OCI-LY1 (cell line): ENCODE results near the gene PTCD1.

Experiments
- H2AFZ ChIP-seq: fragments of 200-600 bp; sonication (generic), shearing (Covaris generic); 2 replicates; pipeline ENCODE4 v1.6.0; 2014; ENCODE audit warnings: antibody characterized with exemption, mild to moderate bottlenecking, low read length
- H3F3A ChIP-seq: fragments of 200-600 bp; sonication (generic), shearing (Covaris generic); 2 replicates; pipeline ENCODE4 v1.6.0; 2014; ENCODE audit warnings: mild to moderate bottlenecking, antibody characterized with exemption, low read length, moderate library complexity; ENCODE audit not compliant: insufficient read depth
- H3K27ac ChIP-seq: fragments of 200-600 bp; sonication (generic); 2 replicates; pipeline ENCODE4 v1.5.1; 2014; ENCODE audit warnings: low read length, mixed run types, mild to moderate bottlenecking, low read depth; ENCODE audit not compliant: poor library complexity, severe bottlenecking
- H3K27me3 ChIP-seq: fragments of 200-600 bp; sonication (generic); 2 replicates; pipeline ENCODE4 v1.6.0; 2014; ENCODE audit warnings: antibody characterized with exemption, mild to moderate bottlenecking, low read length, moderate library complexity; ENCODE audit not compliant: insufficient read depth
- H3K36me3 ChIP-seq: fragments of 200-600 bp; sonication (generic); 2 replicates; pipeline ENCODE4 v1.6.1; 2014; ENCODE audit warnings: mild to moderate bottlenecking, antibody characterized with exemption, low read length, moderate library complexity, mixed read lengths; ENCODE audit not compliant: insufficient read depth
- H3K4me1 ChIP-seq: fragments of 200-600 bp; sonication (generic); 2 replicates; pipeline ENCODE4 v1.5.1; 2014; ENCODE audit warnings: mild to moderate bottlenecking, low read length, moderate library complexity; ENCODE audit not compliant: insufficient read depth, severe bottlenecking
- H3K4me2 ChIP-seq: fragments of 200-600 bp; sonication (generic), shearing (Covaris generic); 2 replicates; pipeline ENCODE4 v1.6.1; 2014; ENCODE audit warnings: low read length
- H3K4me3 ChIP-seq: fragments of 200-600 bp; sonication (generic); 2 replicates; pipeline ENCODE4 v1.5.1; 2014; ENCODE audit warnings: low read length, low read depth, mild to moderate bottlenecking, mixed read lengths; ENCODE audit not compliant: poor library complexity, severe bottlenecking
- H3K79me2 ChIP-seq: fragments of 200-600 bp; shearing (Covaris generic); 2 replicates; pipeline ENCODE4 v1.6.1; 2016; ENCODE audit warnings: mixed run types, low read length, mixed read lengths; ENCODE audit not compliant: insufficient read depth
- H3K9ac ChIP-seq: fragments of 200-600 bp; sonication (generic), shearing (Covaris generic); 2 replicates; pipeline ENCODE4 v1.6.1; 2014; ENCODE audit warnings: mild to moderate bottlenecking, low read length, mixed read lengths
- H3K9me2 ChIP-seq: fragments of 200-600 bp; sonication (generic), shearing (Covaris generic); 2 replicates; pipeline ENCODE4 v1.6.1; 2014; ENCODE audit warnings: low read depth, mild to moderate bottlenecking, low read length, mixed read lengths
- H3K9me3 ChIP-seq: fragments of 200-600 bp; shearing (Covaris generic); 2 replicates; pipeline ENCODE4 v1.6.1; 2014; ENCODE audit warnings: low read length, mixed read lengths
- H4K20me1 ChIP-seq: fragments of 200-600 bp; sonication (generic), shearing (Covaris generic); 2 replicates; pipeline ENCODE4 v1.6.0; 2016; ENCODE audit warnings: mild to moderate bottlenecking, low read length; ENCODE audit not compliant: insufficient read depth
- CTCF ChIP-seq: fragments of 200-600 bp; sonication (generic), shearing (Covaris generic); IDR thresholded peaks from 2 replicates; pipeline ENCODE4 v1.5.1; 2017; ENCODE audit warnings: mild to moderate bottlenecking, antibody characterized with exemption, low read length, moderate library complexity, mixed read lengths
- EZH2 ChIP-seq: fragments of 200-600 bp; sonication (generic), shearing (Covaris generic); IDR thresholded peaks from 2 replicates; pipeline ENCODE4 v1.8.0; 2017; ENCODE audit warnings: borderline replicate concordance, mixed run types, mild to moderate bottlenecking, antibody characterized with exemption, low read length, moderate library complexity, mixed read lengths

The PTCD1 gene

DNA sequence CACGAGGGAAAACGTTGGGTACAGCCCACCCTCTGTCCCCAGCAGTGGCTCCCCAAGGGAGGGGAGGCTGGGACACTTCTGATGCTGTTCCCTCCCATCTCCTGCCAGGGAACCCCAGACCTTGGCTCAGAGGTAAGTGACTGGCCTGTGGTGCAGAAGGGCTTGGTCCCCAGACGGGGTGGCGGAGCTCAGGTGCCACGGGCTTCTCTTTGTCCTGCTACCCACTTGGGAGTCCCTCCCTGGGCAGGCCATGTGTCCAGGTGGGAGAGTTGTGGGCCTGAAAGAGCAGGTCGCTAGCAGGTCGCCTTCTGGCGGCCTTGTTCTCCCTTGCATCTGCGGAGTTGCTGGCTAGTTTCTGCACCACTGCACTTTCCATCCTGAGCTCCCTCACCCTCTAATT lies 17.3 kb upstream of the PTCD1 start:
- Histone ChIP-seq H4K20me1 (no peaks in the 10 kb centered on the region), H3K79me2 (peaks cover 16% of the 10 kb centered on the region), H3K27ac (no peak overlapping the region), H3K9me2 (no peaks in the 10 kb centered on the region), H2AFZ (no peak overlapping the region), H3K4me1 (peaks cover 3% of the 10 kb centered on the region), H3K9me3 (no peaks in the 10 kb centered on the region), H3K9ac (no peak overlapping the region), H3F3A (no peaks in the 10 kb centered on the region; the same call in 1 of the 2 replicates), H3K27me3 (no peaks in the 10 kb centered on the region), H3K4me2 (no peak overlapping the region), H3K4me3 (no peak overlapping the region), H3K36me3 (peaks cover 98% of the 10 kb centered on the region)
- TF ChIP-seq CTCF (no peak), EZH2 (no peak)

DNA sequence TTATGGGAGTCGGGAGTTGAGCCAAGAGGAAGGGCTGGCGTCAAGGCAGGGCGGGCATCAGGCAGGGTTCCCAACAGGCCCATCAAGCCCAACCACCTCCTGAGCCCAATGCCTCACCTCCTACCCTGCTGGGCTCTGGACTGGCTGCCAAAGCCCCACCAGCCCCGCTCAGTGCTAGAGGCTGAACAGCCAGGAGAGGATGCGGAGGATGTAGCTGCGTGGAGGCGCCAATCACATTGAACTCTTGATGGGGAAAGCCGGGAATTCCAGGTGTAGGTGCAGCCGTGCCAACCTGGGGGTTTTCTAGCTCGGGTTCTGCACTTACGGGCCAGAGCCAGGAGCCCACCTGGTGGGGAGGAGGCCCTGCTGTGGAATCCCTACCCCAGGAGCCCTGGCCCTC lies 14.5 kb upstream of the PTCD1 start:
- H4K20me1 ChIP-seq: no peaks in the 10 kb centered on the region
- no peaks in the 10 kb centered on the region for H3K9me2 ChIP-seq
- no peaks in the 10 kb centered on the region for H3K9me3 ChIP-seq
- peaks cover 98% of the 10 kb centered on the region for H3K36me3 ChIP-seq
- H3K79me2 ChIP-seq: no peaks in the 10 kb centered on the region
- TF ChIP-seq EZH2 (no peak), CTCF (no peak)
- no peak overlapping the region for H3K27ac ChIP-seq
- H3K4me1 ChIP-seq: no peaks in the 10 kb centered on the region
- H3F3A ChIP-seq: no peaks in the 10 kb centered on the region
- no peak overlapping the region for H2AFZ ChIP-seq
- no peak overlapping the region for H3K4me3 ChIP-seq
- no peak overlapping the region for H3K9ac ChIP-seq
- H3K4me2 ChIP-seq: no peak overlapping the region
- H3K27me3 ChIP-seq: no peaks in the 10 kb centered on the region

GRCh38 chr7:99452541-99452940 lies 13.9 kb upstream of the PTCD1 start:
- Histone ChIP-seq H3F3A (no peaks in the 10 kb centered on the region), H3K27ac (no peak overlapping the region), H3K4me3 (no peak overlapping the region)

More at GRCh38 chr7:99452541-99452940, 13.9 kb upstream of the PTCD1 start:
- no peak for TF ChIP-seq CTCF
- no peak for TF ChIP-seq EZH2
- Histone ChIP-seq H3K9ac (no peak overlapping the region), H3K4me1 (no peaks in the 10 kb centered on the region), H3K79me2 (no peaks in the 10 kb centered on the region), H3K36me3 (peaks cover 98% of the 10 kb centered on the region), H3K4me2 (no peak overlapping the region), H3K9me2 (no peaks in the 10 kb centered on the region), H3K9me3 (no peaks in the 10 kb centered on the region), H4K20me1 (no peaks in the 10 kb centered on the region), H3K27me3 (no peaks in the 10 kb centered on the region), H2AFZ (no peak overlapping the region)
